NCI-H1048 (cell line): ENCODE measurements around the gene CSNK1D.

Experiments used
- DNase-seq: peaks from one replicate; lab custom pipeline; 2025; lab: John Stamatoyannopoulos, UW

CSNK1D gene

GRCh38 chr17:82249896-82250581 is 23.5 kb downstream of the CSNK1D start:
- DNase-seq, result no peak

- no peak for DNase-seq
Observed at GRCh38 chr17:82248815-82249674, 24.5 kb downstream of the CSNK1D start.

- DNase-seq, result no peak
Observed at GRCh38 chr17:82247856-82248671, 25.4 kb downstream of the CSNK1D start.

GRCh38 chr17:82247182-82247823 is 26.2 kb downstream of the CSNK1D start:
- DNase-seq, result no peak

GRCh38 chr17:82246365-82247181 is 26.9 kb downstream of the CSNK1D start:
- DNase-seq, result no peak

GRCh38 chr17:82246040-82246364 is 27.5 kb downstream of the CSNK1D start:
- DNase-seq, result no peak

GRCh38 chr17:82245134-82246039 is 28.1 kb downstream of the CSNK1D start:
- no peak for DNase-seq

GRCh38 chr17:82244413-82245133 is 28.9 kb downstream of the CSNK1D start:
- DNase-seq, result no peak

- no peak for DNase-seq
Observed at GRCh38 chr17:82243648-82244412, 29.7 kb downstream of the CSNK1D start.

GRCh38 chr17:82242977-82243647 is 30.4 kb downstream of the CSNK1D start:
- DNase-seq, result no peak

- no peak for DNase-seq
Observed at GRCh38 chr17:82242698-82242976, 30.9 kb downstream of the CSNK1D start.

GRCh38 chr17:82241926-82242697 is 31.4 kb downstream of the CSNK1D start:
- DNase-seq, result no peak

GRCh38 chr17:82241183-82241925 is 32.1 kb downstream of the CSNK1D start:
- no peak for DNase-seq

- DNase-seq, result no peak
Observed at GRCh38 chr17:82240506-82241182, 32.9 kb downstream of the CSNK1D start.

- no peak for DNase-seq
Observed at GRCh38 chr17:82239926-82240505, 33.5 kb downstream of the CSNK1D start.

- no peak for DNase-seq
Observed at GRCh38 chr17:82239401-82239925, 34.0 kb downstream of the CSNK1D start.
